BJ (cell line): Measurements from ENCODE around the gene SORCS1. TPM values are rescaled to one million over a fixed set of nuclear protein-coding genes. Genes with fewer than 3 reads are reported as not detected.

Experiments used
- CTCF ChIA-PET: fragments of 350-600 bp; formaldehyde crosslinking; extraction: SDS; loops from one replicate; lab custom pipeline; 2021; ENCODE audit warnings: antibody characterized with exemption, inconsistent platforms; lab: Yijun Ruan, JAX
- POLR2A ChIA-PET: fragments of 300-600 bp; sonication (Branson Sonifier 250); formaldehyde crosslinking; extraction: SDS; loops from one replicate; lab custom pipeline; 2021; ENCODE audit warnings: antibody characterized with exemption; lab: Charles Lee
- DNase-seq: peaks from one replicate; pipeline ENCODE4 v3.0.0-alpha.2; 2011; ENCODE audit warnings: low read depth
- H3K27me3 ChIP-seq: 2 replicates; pipeline ENCODE4 v1.6.0; 2011; ENCODE audit warnings: low read length; ENCODE audit not compliant: control insufficient read depth, insufficient read depth
- H3K36me3 ChIP-seq: 2 replicates; pipeline ENCODE4 v1.5.1; 2011; ENCODE audit warnings: low read length; ENCODE audit not compliant: control insufficient read depth, insufficient read depth
- H3K4me3 ChIP-seq: 2 replicates; pipeline ENCODE4 v1.5.1; 2011; ENCODE audit warnings: low read depth, mild to moderate bottlenecking, control low read depth, low read length
- polyA plus RNA-seq: library from polyadenylated mRNA; depleted of rRNA; stranded (reverse); fragments of >200 nt; gene quantifications from 2 replicates; pipeline ENCODE4 v1.2.3, GENCODE V29; 2011
- TF ChIP-seq, protein P1 (sequence below): IDR thresholded peaks from 2 replicates; pipeline ENCODE4 v1.5.1; 2011; ENCODE audit warnings: low read depth, mild to moderate bottlenecking, control low read depth, inconsistent platforms, low read length, moderate library complexity; ENCODE audit not compliant: insufficient read depth

The SORCS1 gene
- polyA plus RNA-seq, 1 experiment: 0.01 TPM

DNA sequence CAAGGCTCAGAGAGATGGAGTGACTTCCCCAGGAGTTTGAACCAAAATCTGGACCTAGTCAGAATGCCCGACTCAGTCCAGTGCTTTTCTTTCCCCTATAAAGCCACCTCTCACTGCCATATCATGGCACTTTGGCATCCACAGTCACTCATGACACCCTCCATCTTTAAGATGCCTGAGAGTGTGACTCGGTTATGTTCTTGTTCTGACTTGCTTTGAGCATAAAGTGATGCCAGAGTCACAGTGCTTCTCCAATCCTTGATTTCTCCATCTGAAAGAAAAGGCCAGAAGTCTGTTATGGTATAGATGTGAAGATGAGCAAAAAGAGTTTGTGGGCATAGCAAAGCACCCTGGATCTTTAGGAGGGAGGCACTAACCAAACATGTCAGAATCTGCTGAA lies 538.1 kb downstream of the SORCS1 start:
- H3K36me3 ChIP-seq: no peaks in the 10 kb centered on the region
- CTCF ChIA-PET: interaction anchor here (1.9 kb wide), 1 partner anchor 12 kb away, joined by 4 read pairs; no protein-coding TSS in a partner anchor
- DNase-seq: no peak
- H3K4me3 ChIP-seq: no peak overlapping the region
- no peaks in the 10 kb centered on the region; the same call in 1 of the 2 replicates for H3K27me3 ChIP-seq
- POLR2A ChIA-PET: no interaction called here
- TF ChIP-seq, protein P1, sequence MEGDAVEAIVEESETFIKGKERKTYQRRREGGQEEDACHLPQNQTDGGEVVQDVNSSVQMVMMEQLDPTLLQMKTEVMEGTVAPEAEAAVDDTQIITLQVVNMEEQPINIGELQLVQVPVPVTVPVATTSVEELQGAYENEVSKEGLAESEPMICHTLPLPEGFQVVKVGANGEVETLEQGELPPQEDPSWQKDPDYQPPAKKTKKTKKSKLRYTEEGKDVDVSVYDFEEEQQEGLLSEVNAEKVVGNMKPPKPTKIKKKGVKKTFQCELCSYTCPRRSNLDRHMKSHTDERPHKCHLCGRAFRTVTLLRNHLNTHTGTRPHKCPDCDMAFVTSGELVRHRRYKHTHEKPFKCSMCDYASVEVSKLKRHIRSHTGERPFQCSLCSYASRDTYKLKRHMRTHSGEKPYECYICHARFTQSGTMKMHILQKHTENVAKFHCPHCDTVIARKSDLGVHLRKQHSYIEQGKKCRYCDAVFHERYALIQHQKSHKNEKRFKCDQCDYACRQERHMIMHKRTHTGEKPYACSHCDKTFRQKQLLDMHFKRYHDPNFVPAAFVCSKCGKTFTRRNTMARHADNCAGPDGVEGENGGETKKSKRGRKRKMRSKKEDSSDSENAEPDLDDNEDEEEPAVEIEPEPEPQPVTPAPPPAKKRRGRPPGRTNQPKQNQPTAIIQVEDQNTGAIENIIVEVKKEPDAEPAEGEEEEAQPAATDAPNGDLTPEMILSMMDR: no peak

DNA sequence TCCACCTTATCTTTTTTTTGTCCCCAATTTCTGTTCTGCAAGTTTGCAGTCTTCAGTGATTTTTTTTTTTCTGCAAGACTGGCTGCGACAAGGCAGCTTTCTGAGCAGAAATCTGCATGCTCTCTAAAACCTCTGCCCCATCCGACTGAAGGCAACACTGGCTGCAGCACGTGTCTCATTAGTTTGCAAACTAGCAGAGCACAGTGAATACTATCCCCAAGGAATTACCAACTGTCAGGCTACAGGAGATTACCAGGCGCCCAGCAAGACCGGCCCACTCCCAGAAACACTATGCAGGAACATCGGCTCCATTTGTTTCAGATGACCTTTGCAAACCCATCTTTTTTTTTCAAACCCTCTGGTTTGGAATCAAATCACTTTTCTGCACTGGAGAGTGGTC lies 538.8 kb downstream of the SORCS1 start:
- TF ChIP-seq, protein P1: no peak
- H3K36me3 ChIP-seq: no peaks in the 10 kb centered on the region
- DNase-seq: no peak
- H3K4me3 ChIP-seq: no peak overlapping the region
- CTCF ChIA-PET: interaction anchor here (0.6 to 2.5 kb wide), 13 partner anchors 7 to 971 kb away, joined by 3 to 10 read pairs (median 3); no protein-coding TSS in a partner anchor
- no peaks in the 10 kb centered on the region for H3K27me3 ChIP-seq
- POLR2A ChIA-PET: no interaction called here

GRCh38 chr10:106619346-106619745 lies 545.2 kb downstream of the SORCS1 start:
- no peak for DNase-seq

GRCh38 chr10:106618646-106619045 lies 545.9 kb downstream of the SORCS1 start:
- POLR2A ChIA-PET: no interaction called here
- CTCF ChIA-PET: interaction anchor here (1.2 kb wide), 1 partner anchor 59 kb away, joined by 3 read pairs; no protein-coding TSS in a partner anchor
- Histone ChIP-seq H3K36me3 (no peaks in the 10 kb centered on the region), H3K27me3 (no peaks in the 10 kb centered on the region), H3K4me3 (no peak overlapping the region)
- TF ChIP-seq, protein P1: no peak
- DNase-seq: no peak

More at GRCh38 chr10:106619346-106619745, 545.2 kb downstream of the SORCS1 start:
- no peaks in the 10 kb centered on the region for H3K27me3 ChIP-seq
- ChIA-PET POLR2A (no interaction called here), CTCF (interaction anchor here (0.8 to 3.2 kb wide), 2 partner anchors 8 to 23 kb away, joined by 3 to 8 read pairs; no protein-coding TSS in a partner anchor)
- H3K36me3 ChIP-seq: no peaks in the 10 kb centered on the region
- no peak overlapping the region for H3K4me3 ChIP-seq
- TF ChIP-seq, protein P1: no peak

- ChIA-PET CTCF (interaction anchor here (1.0 to 1.2 kb wide), 2 partner anchors 9 to 10 kb away, joined by 3 to 4 read pairs; no protein-coding TSS in a partner anchor), POLR2A (interaction anchor here (0.6 kb wide), 1 partner anchor 44 kb away, joined by 3 read pairs; no protein-coding TSS in a partner anchor)
- DNase-seq: no peak
- no peaks in the 10 kb centered on the region for H3K27me3 ChIP-seq
- TF ChIP-seq, protein P1: no peak
- H3K4me3 ChIP-seq: no peak overlapping the region
- no peaks in the 10 kb centered on the region for H3K36me3 ChIP-seq
Observed at GRCh38 chr10:106615081-106615480, 549.4 kb downstream of the SORCS1 start.
